Kidney tubule cell (primary cell): ENCODE data around the gene PARN.
"Not testable (repeated sequence)": the region's sequence is repeated elsewhere in the genome, so short reads cannot be mapped to it uniquely, and the experiment has no call there.

Source experiments
- DNase-seq: peaks from one replicate; pipeline ENCODE4 v3.0.0-alpha.2; 2018; ENCODE audit warnings: low spot score

Gene PARN

GRCh38 chr16:14632693-14633569 is 2.9 kb upstream of the PARN start, which contains the start of gene BFAR:
Gene BFAR (plus strand): TSS chr16:14632951. CDS start chr16:14644347, 11,396 bp downstream.
- peak; percentile 98 for DNase-seq

- DNase-seq = not testable (repeated sequence)
Observed at GRCh38 chr16:14630620-14631330, 715 bp upstream of the PARN start.

GRCh38 chr16:14629612-14629918 is 495 bp downstream of the PARN start:
- no peak for DNase-seq

DNA sequence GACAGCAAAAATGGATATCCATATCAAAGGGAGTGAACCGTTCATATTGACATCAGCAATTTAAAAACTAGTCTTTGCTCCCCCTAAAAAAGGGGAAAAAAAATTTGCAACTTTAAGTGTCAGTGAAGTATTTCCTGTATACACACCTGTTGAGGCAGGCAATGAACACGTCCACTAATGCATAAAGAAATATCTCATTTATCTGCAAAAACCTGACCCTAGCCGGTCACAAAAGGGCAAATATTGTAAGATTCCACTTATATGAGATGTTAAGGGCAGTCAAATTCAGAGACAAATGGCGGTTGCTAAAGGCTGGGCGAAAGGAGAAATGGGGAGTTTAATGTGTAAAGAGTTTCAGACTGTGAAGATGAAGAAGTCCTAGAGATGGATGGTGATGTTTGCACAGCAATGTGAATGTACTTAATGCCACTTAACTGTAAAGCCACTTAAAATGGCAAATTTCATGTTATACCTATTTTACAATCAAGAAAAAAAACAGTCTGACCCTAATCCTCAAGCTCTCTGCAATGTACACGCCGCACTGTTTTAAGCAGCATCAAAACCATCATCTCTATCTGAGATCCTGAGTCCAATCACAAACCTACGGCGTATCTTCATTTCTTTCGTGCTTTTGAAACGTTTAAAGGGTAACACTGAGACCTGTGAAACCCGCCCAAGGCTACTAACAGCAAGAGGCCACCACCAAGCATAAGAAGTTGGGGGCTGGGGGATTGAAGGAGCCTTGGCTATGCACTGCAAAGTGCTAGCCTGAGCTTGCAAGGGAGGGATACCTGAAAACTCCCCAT is 1.1 kb downstream of the PARN start:
- no peak for DNase-seq

GRCh38 chr16:14627078-14627477 is 3.0 kb downstream of the PARN start:
- DNase-seq = no peak

- DNase-seq = no peak
Observed at GRCh38 chr16:14618566-14618965, 11.5 kb downstream of the PARN start.

GRCh38 chr16:14616280-14616679 is 13.8 kb downstream of the PARN start:
- DNase-seq = no peak

- no peak for DNase-seq
Observed at GRCh38 chr16:14613991-14614390, 16.1 kb downstream of the PARN start.

DNA sequence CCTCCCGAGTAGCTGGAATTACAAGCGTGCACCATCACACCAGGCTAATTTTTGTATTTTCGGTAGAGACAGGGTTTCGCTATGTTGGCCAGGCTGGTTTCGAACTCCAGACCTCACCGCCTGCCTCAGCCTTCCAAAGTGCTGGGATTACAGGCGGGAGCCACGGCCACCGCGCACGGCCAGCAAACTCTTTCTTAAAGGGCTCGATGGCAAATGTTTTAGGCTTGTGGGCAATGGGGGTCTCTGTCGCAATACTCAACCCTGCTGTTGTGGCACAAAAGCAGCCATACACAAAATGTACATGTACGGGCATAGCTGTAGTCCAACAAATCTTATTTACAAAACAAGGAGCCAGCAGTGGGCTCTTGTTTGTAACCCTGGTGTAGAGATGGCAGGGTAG is 18.4 kb downstream of the PARN start:
- DNase-seq = no peak

- no peak for DNase-seq
Observed at GRCh38 chr16:14609716-14610115, 20.3 kb downstream of the PARN start.

DNA sequence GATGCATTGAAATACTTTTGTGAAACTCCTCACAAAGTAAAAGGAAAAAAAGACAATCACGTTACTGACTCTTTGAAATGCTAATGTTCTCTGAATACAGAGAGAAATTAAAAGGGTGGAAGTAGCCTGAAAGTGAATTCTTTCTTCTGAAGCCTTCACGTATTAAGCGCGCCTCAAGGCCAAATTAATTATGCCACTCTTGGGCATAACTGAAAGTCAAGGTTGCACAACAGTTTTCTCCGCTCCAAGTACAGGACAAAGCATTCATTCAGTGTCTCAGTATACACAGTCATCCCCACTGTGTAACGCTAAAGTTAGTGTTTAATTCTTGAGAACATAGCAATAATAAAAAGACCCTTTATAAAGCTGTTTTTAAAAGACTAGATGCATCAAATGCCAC is 21.5 kb downstream of the PARN start:
- DNase-seq = no peak

GRCh38 chr16:14608111-14608566 is 21.9 kb downstream of the PARN start:
- DNase-seq = no peak

DNA sequence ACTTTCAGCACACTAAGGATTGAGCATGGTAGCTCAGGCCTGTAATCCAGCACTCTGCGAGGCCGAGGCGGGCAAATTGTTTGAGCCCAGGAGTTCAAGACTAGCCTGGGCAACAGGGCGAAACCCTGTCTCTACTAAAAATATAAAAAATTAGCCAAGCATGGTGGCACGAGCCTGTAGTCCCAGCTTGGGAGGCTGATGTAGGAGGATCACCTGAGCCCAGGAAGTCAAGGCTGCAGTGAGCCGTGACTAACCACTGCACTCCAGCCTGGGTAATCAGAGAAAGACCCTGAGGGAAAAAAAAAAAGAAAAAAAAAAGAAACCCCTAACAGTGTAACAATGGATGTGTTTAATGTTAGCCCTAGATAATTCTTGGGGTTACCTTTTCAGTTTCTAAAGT is 24.0 kb downstream of the PARN start:
- DNase-seq = peak; percentile 35

GRCh38 chr16:14602443-14602963 is 27.6 kb downstream of the PARN start:
- DNase-seq = no peak

- DNase-seq = peak; percentile 33
Observed at GRCh38 chr16:14600164-14600563, 29.9 kb downstream of the PARN start.

DNA sequence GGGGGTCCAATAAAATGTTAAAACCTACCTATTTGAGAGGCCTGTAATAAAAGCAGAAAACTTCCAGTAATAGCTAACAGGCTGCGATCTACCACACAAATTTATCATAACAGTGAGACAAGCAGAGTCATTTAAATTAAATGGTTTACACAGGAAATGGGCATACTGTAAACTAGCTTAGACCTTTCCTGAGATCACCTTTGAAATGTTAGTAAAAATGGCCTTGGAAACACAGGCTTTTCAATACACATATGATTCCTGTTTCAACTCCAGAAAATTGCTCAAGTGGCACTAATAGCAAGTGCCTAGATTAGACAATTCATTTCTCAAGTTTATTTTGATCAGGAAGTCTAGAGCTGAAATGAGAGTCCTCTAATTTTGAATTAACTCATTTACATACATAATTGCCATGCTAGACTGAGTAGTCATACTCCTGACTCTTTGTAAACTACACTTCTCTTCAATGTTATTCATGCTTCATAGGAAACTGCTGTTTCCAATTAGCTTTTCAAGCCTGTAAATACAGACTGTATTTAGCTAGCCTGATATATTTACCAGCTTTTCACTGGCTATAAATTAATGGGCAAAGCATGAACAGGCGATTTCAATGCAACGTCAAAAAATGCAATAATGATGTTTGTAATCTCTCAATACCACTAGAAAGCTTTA is 43.3 kb downstream of the PARN start:
- no peak for DNase-seq

- no peak for DNase-seq
Observed at GRCh38 chr16:14585287-14585686, 44.8 kb downstream of the PARN start.

GRCh38 chr16:14580926-14581325 is 49.1 kb downstream of the PARN start:
- DNase-seq = not testable (repeated sequence)

DNA sequence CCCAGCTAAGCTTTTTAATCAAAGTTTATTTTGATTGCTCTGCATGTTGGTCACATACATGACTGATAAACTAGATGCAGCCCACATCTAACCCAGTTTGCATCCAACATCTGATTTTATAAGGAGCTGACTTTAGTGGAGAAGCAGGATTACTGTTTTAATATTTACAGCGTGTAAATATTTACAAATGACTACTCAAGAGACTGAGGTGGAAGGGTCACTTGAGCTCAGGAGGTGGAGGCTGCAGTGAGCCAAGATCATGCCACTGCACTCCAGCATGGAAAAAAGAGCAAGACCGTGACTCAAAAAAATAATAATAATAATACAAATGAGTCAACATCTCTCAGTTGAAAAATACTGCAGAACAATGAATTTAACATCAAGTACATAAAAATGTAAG is 50.8 kb downstream of the PARN start:
- no peak for DNase-seq

DNA sequence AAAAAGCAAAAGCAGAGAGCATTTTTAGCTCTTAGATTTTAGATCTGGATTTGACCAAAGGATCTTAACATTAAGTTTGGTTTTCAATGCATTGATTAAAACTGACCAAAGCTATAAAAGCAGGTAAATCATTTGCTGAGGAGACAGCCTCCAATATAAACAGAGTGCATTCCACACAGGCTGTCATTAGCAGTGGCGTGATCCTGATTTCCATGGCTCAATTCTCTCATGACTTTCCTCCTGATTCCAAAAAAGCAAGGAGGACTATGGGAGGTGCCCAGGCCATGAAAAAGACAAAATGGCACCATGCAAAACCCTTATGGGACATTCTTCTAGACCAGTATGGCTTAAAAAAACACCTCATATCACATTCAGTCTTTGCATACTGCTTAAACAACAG is 53.5 kb downstream of the PARN start:
- peak; percentile 4 for DNase-seq

DNA sequence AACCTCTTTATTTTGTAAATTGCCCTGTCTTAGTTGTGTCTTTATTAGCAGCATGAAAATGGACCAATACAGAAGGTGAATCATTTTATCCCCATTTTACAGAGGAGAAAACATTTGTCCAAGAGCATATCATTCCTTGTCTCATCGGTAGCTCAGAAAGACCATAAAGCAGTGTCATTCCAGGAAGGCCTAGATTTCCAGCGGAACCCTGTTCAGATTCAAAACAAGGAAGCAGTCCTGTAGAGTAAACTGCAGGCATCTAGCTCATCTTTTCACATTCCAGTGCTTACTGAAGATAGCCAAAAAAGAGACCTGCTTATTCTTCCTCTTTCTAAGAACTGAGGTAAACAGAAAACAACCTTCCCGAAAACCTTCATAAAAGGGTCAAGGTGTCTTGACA is 54.0 kb downstream of the PARN start:
- no peak for DNase-seq
